ENCODE results near the gene ACOXL.

- TF ChIP-seq EP300 (IDR thresholded peaks at IDR 0.05) (no peak), POLR2A (IDR thresholded peaks at IDR 0.05) (no peak)
Observed at GRCh38 chr2:110905217-110905616, 172.8 kb downstream of the ACOXL start.

All from ovary (tissue), 1 donor.